T follicular helper cell (primary cell): ENCODE results near the gene TBX2.

ENCODE experiments used
- DNase-seq: peaks from one replicate; pipeline ENCODE4 v3.0.0-alpha.2; 2020; ENCODE audit warnings: low read depth

Gene TBX2

DNA sequence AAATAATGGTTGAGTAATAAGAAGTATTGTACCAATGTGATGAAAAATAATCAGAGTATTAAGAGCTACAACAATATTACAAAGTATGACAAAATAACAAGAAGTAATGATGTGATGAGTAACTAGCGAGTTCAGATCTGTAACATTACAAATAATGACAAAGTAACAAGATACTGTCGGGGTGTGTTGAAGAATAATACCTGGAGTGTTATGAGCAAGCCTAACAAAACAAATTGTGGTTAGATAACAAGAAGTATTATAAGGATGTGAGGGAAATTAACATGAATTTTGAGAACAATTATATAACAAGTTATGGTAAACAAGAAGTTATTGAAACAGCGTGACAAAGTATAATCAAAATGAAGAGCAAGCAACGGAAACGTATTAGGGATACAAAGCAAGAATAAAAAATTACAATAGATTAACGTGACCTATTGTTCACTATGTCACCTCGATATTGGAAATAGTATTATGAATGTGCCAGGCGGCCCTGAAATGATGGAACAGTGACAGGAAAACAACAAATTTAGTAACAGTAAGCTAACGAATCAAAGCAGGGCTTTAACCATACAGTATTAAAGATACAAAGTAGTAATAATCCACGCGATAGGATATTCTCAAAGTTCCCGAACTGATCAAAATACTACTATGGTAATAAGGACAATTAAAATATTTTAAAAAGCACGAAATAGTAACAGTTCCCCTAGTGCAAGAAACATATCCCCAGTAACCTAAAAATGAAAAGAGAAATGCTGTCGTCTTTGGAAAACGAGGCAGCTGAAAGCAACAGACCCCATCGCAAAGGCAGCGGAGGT is 54.1 kb downstream of the TBX2 start:
- no peak for DNase-seq

GRCh38 chr17:61454381-61455323 is 55.0 kb downstream of the TBX2 start:
- DNase-seq: no peak

DNA sequence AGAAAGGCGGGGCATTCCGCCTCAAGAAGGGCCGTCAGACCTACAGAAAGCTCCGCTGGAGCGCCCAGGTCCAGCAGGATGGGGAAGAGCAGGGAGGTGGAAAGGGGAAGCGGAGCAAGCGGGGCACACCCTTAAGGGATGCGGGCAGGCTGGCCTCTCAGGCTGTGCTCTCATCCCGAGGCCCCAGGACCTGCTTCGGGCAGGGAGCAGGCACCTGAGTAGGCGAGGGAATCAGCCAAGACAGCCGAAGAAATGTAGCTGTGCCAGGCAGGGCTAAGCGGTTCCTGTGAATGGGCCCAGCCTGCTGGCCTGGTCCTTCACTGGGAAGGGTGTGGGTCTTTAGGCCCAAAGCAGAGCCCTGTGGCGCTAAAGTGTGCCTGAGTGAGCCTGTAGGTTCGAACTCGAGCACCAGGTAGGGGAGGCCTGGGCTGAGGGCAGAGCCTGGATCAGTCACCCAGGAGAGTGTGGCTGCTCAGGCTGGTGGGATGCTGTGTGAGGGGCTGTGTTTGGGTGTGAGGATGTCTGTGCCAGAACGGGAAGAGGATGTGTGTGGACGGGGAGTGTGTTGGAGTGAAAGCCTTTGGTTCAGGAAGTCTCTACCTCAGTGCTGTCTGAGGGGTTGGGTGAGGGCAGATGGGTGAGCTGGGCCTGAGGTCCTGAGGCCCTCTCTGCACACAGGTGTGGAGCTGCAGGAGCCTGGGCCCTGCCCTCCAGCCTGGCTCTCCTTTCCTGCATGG is 55.8 kb downstream of the TBX2 start:
- no peak for DNase-seq

GRCh38 chr17:61456061-61456681 is 56.5 kb downstream of the TBX2 start:
- no peak for DNase-seq

- no peak for DNase-seq
Measured at GRCh38 chr17:61456688-61457225, 57.1 kb downstream of the TBX2 start.

GRCh38 chr17:61457226-61457983 is 57.8 kb downstream of the TBX2 start:
- no peak for DNase-seq

GRCh38 chr17:61458000-61458399 is 58.4 kb downstream of the TBX2 start:
- no peak for DNase-seq

DNA sequence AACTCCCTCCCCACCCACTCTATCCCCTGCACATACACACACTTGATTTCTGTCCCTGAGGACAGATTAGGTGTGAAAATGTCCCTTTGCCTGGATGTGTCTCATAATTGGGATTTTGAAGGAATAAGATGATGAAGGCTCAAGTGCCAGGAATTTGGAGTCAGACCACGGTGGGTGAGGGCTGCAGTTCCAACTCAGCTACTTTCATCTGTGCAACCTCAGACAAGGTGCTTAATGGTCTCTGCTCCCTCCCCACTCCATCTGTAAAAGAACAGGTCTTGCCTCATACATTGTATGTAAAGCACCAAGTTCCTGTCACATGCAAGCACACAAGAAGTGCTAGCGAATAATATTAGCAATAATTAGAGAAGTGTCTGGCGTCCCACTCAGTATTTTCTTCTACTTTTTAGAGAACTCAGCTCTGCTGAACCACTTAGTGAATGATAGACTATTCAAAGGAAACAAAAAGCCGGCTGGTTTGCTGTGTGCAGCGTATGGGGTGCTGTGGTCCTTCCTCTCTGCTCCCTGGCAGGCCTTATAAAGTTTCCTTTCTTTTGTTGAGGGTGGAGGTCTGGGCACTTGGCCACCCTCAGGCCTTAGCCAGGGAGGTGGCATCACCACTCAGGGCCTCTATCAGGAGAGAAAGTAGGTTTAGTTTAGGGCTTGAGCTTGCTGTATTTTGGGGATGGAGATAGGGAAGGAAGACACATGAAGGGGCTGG is 58.9 kb downstream of the TBX2 start:
- DNase-seq: no peak
